NK-92 (cell line): ENCODE results near the gene POP7.
A peak's percentile ranks its signal among the peaks of the same experiment; 100 is the strongest.
"Not testable (repeated sequence)": the region's sequence is repeated elsewhere in the genome, so short reads cannot be mapped to it uniquely, and the experiment has no call there.

ENCODE experiments used
- DNase-seq: peaks from one replicate; lab custom pipeline; 2025; ENCODE audit not compliant: unreplicated experiment; lab: John Stamatoyannopoulos, UW

POP7 gene

GRCh38 chr7:100705753-100706671 is at the start of gene POP7:
Gene POP7 (plus strand): TSS chr7:100706121. CDS start chr7:100706831, 710 bp downstream.
- DNase-seq, result peak; percentile 84

- DNase-seq, result not testable (repeated sequence)
Measured at GRCh38 chr7:100662194-100662776, 43.6 kb upstream of the POP7 start.

GRCh38 chr7:100665168-100665726 is 40.7 kb upstream of the POP7 start:
- no peak for DNase-seq

GRCh38 chr7:100667331-100668068 is 38.4 kb upstream of the POP7 start:
- no peak for DNase-seq

GRCh38 chr7:100668069-100668449 is 37.9 kb upstream of the POP7 start:
- no peak for DNase-seq

- DNase-seq, result not testable (repeated sequence)
Measured at GRCh38 chr7:100669106-100669505, 36.8 kb upstream of the POP7 start.

- DNase-seq, result no peak
Measured at GRCh38 chr7:100670074-100670473, 35.8 kb upstream of the POP7 start.

GRCh38 chr7:100671353-100672327 is 34.3 kb upstream of the POP7 start:
- no peak for DNase-seq

GRCh38 chr7:100673302-100673941 is 32.5 kb upstream of the POP7 start, which contains the start of gene GNB2:
Gene GNB2 (plus strand): TSS chr7:100673740. CDS start chr7:100676266, 2,526 bp downstream.
- DNase-seq, result peak; percentile 89

GRCh38 chr7:100673942-100674410 is 31.9 kb upstream of the POP7 start:
- no peak for DNase-seq

GRCh38 chr7:100674411-100675104 is 31.4 kb upstream of the POP7 start:
- DNase-seq, result no peak

GRCh38 chr7:100675105-100675451 is 30.8 kb upstream of the POP7 start:
- no peak for DNase-seq

GRCh38 chr7:100675581-100676350 is 30.2 kb upstream of the POP7 start:
- DNase-seq, result peak; percentile 68

GRCh38 chr7:100676501-100677306 is 29.2 kb upstream of the POP7 start:
- DNase-seq, result no peak

- no peak for DNase-seq
Measured at GRCh38 chr7:100677308-100678267, 28.3 kb upstream of the POP7 start.

- no peak for DNase-seq
Measured at GRCh38 chr7:100678291-100678984, 27.5 kb upstream of the POP7 start.
